ENCODE measurements around the gene NCR3LG1. TPM values are rescaled to one million over a fixed set of nuclear protein-coding genes. Genes with fewer than 3 reads are reported as not detected.

The NCR3LG1 gene
- total RNA-seq, 4 donors from 2014 or later, result 1.5 to 6.1 (median 2.9) TPM

DNA sequence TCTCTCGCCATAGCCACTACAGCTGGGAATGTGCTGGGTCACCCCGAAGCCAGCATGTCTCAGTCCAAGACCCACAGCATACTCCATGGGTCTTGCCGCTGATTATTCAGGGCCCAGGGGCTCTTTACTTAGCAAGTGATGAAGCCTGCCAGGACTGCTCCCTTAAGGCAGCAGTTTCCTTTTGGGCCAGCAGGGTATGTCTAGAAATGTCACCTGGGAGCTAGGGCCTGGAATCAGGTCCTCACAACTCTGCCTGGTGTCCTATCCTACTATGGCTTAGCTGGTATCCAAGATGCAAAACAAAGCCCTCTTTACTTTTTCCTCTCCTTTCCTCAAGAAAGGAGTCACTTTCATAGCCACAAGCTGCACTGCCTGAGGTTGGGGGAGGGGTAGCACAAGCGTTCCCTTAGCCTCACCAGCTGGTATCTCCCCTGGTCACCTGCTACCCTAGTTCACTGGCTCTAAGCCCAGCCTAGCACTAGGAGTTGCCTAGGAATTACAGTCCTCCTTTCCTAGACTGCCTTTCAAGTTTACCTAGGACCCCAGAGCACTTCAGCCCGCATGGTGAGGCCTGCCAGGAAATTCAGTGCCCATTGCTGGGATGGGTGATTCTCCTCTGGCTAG, 22.6 kb upstream of the NCR3LG1 start:
- Histone ChIP-seq H3K4me1 (no peaks in the 10 kb centered on the region), H3K27me3 (no peaks in the 10 kb centered on the region), H3K36me3 (peaks cover 0 to 83% (median 0%) of the 10 kb centered on the region in 3 donors), H3K9me3 (no peaks in the 10 kb centered on the region), H3K27ac (no peak overlapping the region), H3K4me3 (no peak overlapping the region)
- TF ChIP-seq POLR2A (IDR thresholded peaks at IDR 0.05), result no peak
- TF ChIP-seq, protein P1, sequence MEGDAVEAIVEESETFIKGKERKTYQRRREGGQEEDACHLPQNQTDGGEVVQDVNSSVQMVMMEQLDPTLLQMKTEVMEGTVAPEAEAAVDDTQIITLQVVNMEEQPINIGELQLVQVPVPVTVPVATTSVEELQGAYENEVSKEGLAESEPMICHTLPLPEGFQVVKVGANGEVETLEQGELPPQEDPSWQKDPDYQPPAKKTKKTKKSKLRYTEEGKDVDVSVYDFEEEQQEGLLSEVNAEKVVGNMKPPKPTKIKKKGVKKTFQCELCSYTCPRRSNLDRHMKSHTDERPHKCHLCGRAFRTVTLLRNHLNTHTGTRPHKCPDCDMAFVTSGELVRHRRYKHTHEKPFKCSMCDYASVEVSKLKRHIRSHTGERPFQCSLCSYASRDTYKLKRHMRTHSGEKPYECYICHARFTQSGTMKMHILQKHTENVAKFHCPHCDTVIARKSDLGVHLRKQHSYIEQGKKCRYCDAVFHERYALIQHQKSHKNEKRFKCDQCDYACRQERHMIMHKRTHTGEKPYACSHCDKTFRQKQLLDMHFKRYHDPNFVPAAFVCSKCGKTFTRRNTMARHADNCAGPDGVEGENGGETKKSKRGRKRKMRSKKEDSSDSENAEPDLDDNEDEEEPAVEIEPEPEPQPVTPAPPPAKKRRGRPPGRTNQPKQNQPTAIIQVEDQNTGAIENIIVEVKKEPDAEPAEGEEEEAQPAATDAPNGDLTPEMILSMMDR (IDR thresholded peaks at IDR 0.05), result peak in 1 of 6 experiments; percentile 6
- WGBS, 2 donors, result 86 to 89% methylated on average over 1 to 3 of the region's 5 CpGs
- DNase-seq, result no peak
- intact Hi-C loops (cut with DNase I), result no loop called here

- intact Hi-C loops (cut with DNase I), result no loop called here
- WGBS, 2 donors, result 74 to 78% methylated on average over 2 of the region's 2 CpGs
- TF ChIP-seq, protein P1 (IDR thresholded peaks at IDR 0.05), result no peak
- no peak for TF ChIP-seq POLR2A (IDR thresholded peaks at IDR 0.05)
- no peaks in the 10 kb centered on the region for H3K9me3 ChIP-seq
- H3K27me3 ChIP-seq, result no peaks in the 10 kb centered on the region
- no peaks in the 10 kb centered on the region for H3K4me1 ChIP-seq
- peaks cover 0 to 85% (median 0%) of the 10 kb centered on the region in 3 donors for H3K36me3 ChIP-seq
- H3K27ac ChIP-seq, result no peak overlapping the region
- DNase-seq, result no peak
- H3K4me3 ChIP-seq, result no peak overlapping the region
Observed at GRCh38 chr11:17331669-17332068, 19.9 kb upstream of the NCR3LG1 start.

GRCh38 chr11:17333799-17334586, 17.6 kb upstream of the NCR3LG1 start:
- H3K4me1 ChIP-seq, result no peaks in the 10 kb centered on the region
- H3K9me3 ChIP-seq, result no peaks in the 10 kb centered on the region
- H3K36me3 ChIP-seq, result peaks cover 0 to 74% (median 0%) of the 10 kb centered on the region in 3 donors
- TF ChIP-seq POLR2A (IDR thresholded peaks at IDR 0.05), result no peak
- TF ChIP-seq, protein P1 (IDR thresholded peaks at IDR 0.05), result no peak
- intact Hi-C loops (cut with DNase I), result no loop called here
- no peak for DNase-seq
- WGBS, 2 donors, result 83 to 90% methylated on average over 4 of the region's 4 CpGs
- no peak overlapping the region for H3K27ac ChIP-seq
- H3K27me3 ChIP-seq, result no peaks in the 10 kb centered on the region
- H3K4me3 ChIP-seq, result no peak overlapping the region

GRCh38 chr11:17343257-17343656, 8.3 kb upstream of the NCR3LG1 start:
- TF ChIP-seq POLR2A (IDR thresholded peaks at IDR 0.05), result no peak
- TF ChIP-seq, protein P1 (IDR thresholded peaks at IDR 0.05), result no peak
- Histone ChIP-seq H3K36me3 (peaks cover 0 to 10% (median 0%) of the 10 kb centered on the region in 3 donors), H3K27me3 (no peaks in the 10 kb centered on the region), H3K27ac (no peak overlapping the region), H3K9me3 (no peaks in the 10 kb centered on the region), H3K4me1 (no peaks in the 10 kb centered on the region), H3K4me3 (no peak overlapping the region)
- no peak for DNase-seq
- WGBS, 2 donors, result 91 to 100% methylated on average over 2 of the region's 2 CpGs
- intact Hi-C loops (cut with DNase I), result no loop called here

GRCh38 chr11:17343907-17344306, 7.7 kb upstream of the NCR3LG1 start:
- H3K4me1 ChIP-seq, result no peaks in the 10 kb centered on the region
- peaks cover 0 to 10% (median 0%) of the 10 kb centered on the region in 3 donors for H3K36me3 ChIP-seq
- TF ChIP-seq POLR2A (IDR thresholded peaks at IDR 0.05), result no peak
- TF ChIP-seq, protein P1 (IDR thresholded peaks at IDR 0.05), result no peak
- H3K4me3 ChIP-seq, result no peak overlapping the region
- intact Hi-C loops (cut with DNase I), result no loop called here
- WGBS, 2 donors, result 58 to 64% methylated on average over 1 of the region's 1 CpG
- H3K27me3 ChIP-seq, result no peaks in the 10 kb centered on the region
- H3K27ac ChIP-seq, result no peak overlapping the region
- no peak for DNase-seq
- no peaks in the 10 kb centered on the region for H3K9me3 ChIP-seq
